CD4-positive, alpha-beta T cell (primary cell): ENCODE data around the gene ALOX15B. TPM values are rescaled to one million over a fixed set of nuclear protein-coding genes. Genes with fewer than 3 reads are reported as not detected.

Experiments used
- ATAC-seq: fragments of 200-7000 bp; cut with Tn5 transposase; one replicate; pipeline ENCODE4 v1.10.0; 2022; ENCODE audit warnings: mild to moderate bottlenecking; ENCODE audit not compliant: poor library complexity
- CTCF ChIA-PET: fragments of 350-600 bp; sonication (Branson Sonifier 250); formaldehyde crosslinking; loops from one replicate; lab custom pipeline; 2021; ENCODE audit warnings: antibody characterized with exemption, inconsistent platforms; lab: Charles Lee
- POLR2A ChIA-PET: fragments of 350-600 bp; sonication (Branson Sonifier 250); formaldehyde crosslinking; loops from one replicate; lab custom pipeline; 2021; ENCODE audit warnings: antibody characterized with exemption, inconsistent platforms; lab: Charles Lee
- DNase-seq, 14 experiments: peaks; one replicate each; pipeline ENCODE4 v3.0.0-alpha.2; 2013 to 2020; ENCODE audit warnings: mixed read lengths in 2 of 14
- H3K27ac ChIP-seq, 2 donors: one replicate each; pipeline versions ENCODE4 v1.5.1 to v1.7.0; 2013; ENCODE audit warnings: low read length in 2 of 2, low read depth in 1 of 2, mild to moderate bottlenecking in 1 of 2
- H3K27me3 ChIP-seq, 2 experiments: 1 replicate in 1 of 2; 2 replicates in 1 of 2; pipeline versions ENCODE4 v1.6.1 to v1.7.0; 2013; ENCODE audit warnings: low read length in 2 of 2, control low read depth in 1 of 2, mild to moderate bottlenecking in 1 of 2, moderate library complexity in 1 of 2; ENCODE audit not compliant: insufficient read depth in 2 of 2, control insufficient read depth in 1 of 2
- H3K36me3 ChIP-seq: one replicate; pipeline ENCODE4 v1.6.1; 2013; ENCODE audit warnings: low read length, control low read depth; ENCODE audit not compliant: insufficient read depth
- H3K4me1 ChIP-seq: one replicate; pipeline ENCODE4 v1.6.1; 2013; ENCODE audit warnings: low read length, control low read depth; ENCODE audit not compliant: insufficient read depth
- H3K4me3 ChIP-seq: one replicate; pipeline ENCODE4 v1.5.1; 2013; ENCODE audit warnings: mild to moderate bottlenecking, low read length, moderate library complexity
- H3K9me3 ChIP-seq, 2 experiments: 1 replicate in 1 of 2; 2 replicates in 1 of 2; pipeline versions ENCODE4 v1.6.1 to v1.7.0; 2013; ENCODE audit warnings: low read length in 2 of 2, mild to moderate bottlenecking in 2 of 2, control low read depth in 1 of 2, moderate library complexity in 1 of 2; ENCODE audit not compliant: control insufficient read depth in 1 of 2, insufficient read depth in 1 of 2
- H3K27ac Mint-ChIP-seq: one replicate; pipeline ENCODE4 v1.8.0; 2020; ENCODE audit warnings: mixed read lengths
- H3K27me3 Mint-ChIP-seq: one replicate; pipeline ENCODE4 v1.8.0; 2021; ENCODE audit warnings: mixed read lengths
- H3K36me3 Mint-ChIP-seq: one replicate; pipeline ENCODE4 v1.8.0; 2021; ENCODE audit warnings: low read depth, mixed read lengths
- H3K4me1 Mint-ChIP-seq: one replicate; pipeline ENCODE4 v1.8.0; 2021; ENCODE audit warnings: low read depth, mixed read lengths
- H3K4me3 Mint-ChIP-seq: one replicate; pipeline ENCODE4 v1.8.0; 2020; ENCODE audit warnings: mild to moderate bottlenecking, mixed read lengths
- H3K9me3 Mint-ChIP-seq: one replicate; pipeline ENCODE4 v1.8.0; 2020; ENCODE audit warnings: mixed read lengths
- CTCF ChIP-seq: fragments of 200-600 bp; IDR thresholded peaks from one replicate; pipeline ENCODE4 v1.8.0; 2022; ENCODE audit warnings: antibody characterized with exemption, mild to moderate bottlenecking
- intact Hi-C, 2 experiments: fragments of 100-400 bp; cut with DNase I in 1 of 2; cut with micrococcal nuclease in 1 of 2; formaldehyde crosslinking; loops; one replicate each; pipeline versions ENCODE4 v1.15.1 to v1.9.0; 2023 to 2025; cut with DNase I, micrococcal nuclease
- total RNA-seq, 174 experiments: library from RNA in 2 of 174; stranded (reverse) in 2 of 174; gene quantifications; one replicate each; pipeline ENCODE4 v1.2.3 and lab custom pipeline; 2021 to 2026

The ALOX15B gene
- total RNA-seq, 2 experiments from 2014 or later: not detected

GRCh38 chr17:8019665-8020650 is 18.9 kb upstream of the ALOX15B start:
- H3K9me3 Mint-ChIP-seq: no peaks in the 10 kb centered on the region
- H3K4me1 ChIP-seq: peaks cover 16% of the 10 kb centered on the region
- DNase-seq (peak in 3 of 14 experiments; percentile 24 to 71 (median 55)), ATAC-seq (no peak)
- H3K4me3 ChIP-seq: no peak overlapping the region
- peaks cover 4 to 13% of the 10 kb centered on the region in 2 experiments for H3K27me3 ChIP-seq
- H3K27ac Mint-ChIP-seq: no peak overlapping the region
- H3K36me3 ChIP-seq: no peaks in the 10 kb centered on the region
- no peak overlapping the region for H3K4me3 Mint-ChIP-seq
- CTCF ChIA-PET: no interaction called here
- intact Hi-C loops: no loop called here
- H3K36me3 Mint-ChIP-seq: no peaks in the 10 kb centered on the region
- peaks cover 0 to 9% of the 10 kb centered on the region in 2 experiments for H3K9me3 ChIP-seq
- H3K4me1 Mint-ChIP-seq: peaks cover 6% of the 10 kb centered on the region
- no peak for TF ChIP-seq CTCF
- POLR2A ChIA-PET: no interaction called here
- no peak overlapping the region for H3K27ac ChIP-seq
- H3K27me3 Mint-ChIP-seq: peaks cover 32% of the 10 kb centered on the region

GRCh38 chr17:8020776-8021564 is 17.9 kb upstream of the ALOX15B start:
- DNase-seq: no peak
- POLR2A ChIA-PET: no interaction called here
- Histone ChIP-seq H3K36me3 (no peaks in the 10 kb centered on the region), H3K9me3 (no peaks in the 10 kb centered on the region), H3K4me3 (no peak overlapping the region), H3K27ac (no peak overlapping the region), H3K27me3 (peaks cover 4 to 9% of the 10 kb centered on the region in 2 experiments), H3K4me1 (peaks cover 10% of the 10 kb centered on the region)
- Mint-ChIP-seq H3K4me3 (no peak overlapping the region), H3K4me1 (peaks cover 6% of the 10 kb centered on the region), H3K36me3 (no peaks in the 10 kb centered on the region), H3K27me3 (peaks cover 31% of the 10 kb centered on the region), H3K27ac (no peak overlapping the region), H3K9me3 (no peaks in the 10 kb centered on the region)
- CTCF ChIA-PET: no interaction called here
- intact Hi-C loops: no loop called here
- no peak for TF ChIP-seq CTCF
- no peak for ATAC-seq

GRCh38 chr17:8021565-8022359 is 17.1 kb upstream of the ALOX15B start:
- Mint-ChIP-seq H3K9me3 (no peaks in the 10 kb centered on the region), H3K27me3 (peaks cover 30% of the 10 kb centered on the region)
- ATAC-seq: no peak

More at GRCh38 chr17:8021565-8022359, 17.1 kb upstream of the ALOX15B start:
- Mint-ChIP-seq H3K4me3 (no peak overlapping the region), H3K36me3 (no peaks in the 10 kb centered on the region), H3K4me1 (peaks cover 1% of the 10 kb centered on the region), H3K27ac (no peak overlapping the region)
- H3K4me3 ChIP-seq: no peak overlapping the region
- TF ChIP-seq CTCF: no peak
- peaks cover 3% of the 10 kb centered on the region for H3K4me1 ChIP-seq
- CTCF ChIA-PET: no interaction called here
- intact Hi-C loops: no loop called here
- H3K27ac ChIP-seq: no peak overlapping the region
- POLR2A ChIA-PET: no interaction called here
- H3K27me3 ChIP-seq: peaks cover 4% of the 10 kb centered on the region in 2 experiments
- DNase-seq: no peak
- H3K9me3 ChIP-seq: no peaks in the 10 kb centered on the region
- no peaks in the 10 kb centered on the region for H3K36me3 ChIP-seq
